Aorta (tissue), 5 donors: ENCODE data around the gene IL36G. TPM values are rescaled to one million over a fixed set of nuclear protein-coding genes. Genes with fewer than 3 reads are reported as not detected.

Source experiments
- ATAC-seq: fragments of 200-7000 bp; cut with Tn5 transposase; one replicate; pipeline ENCODE4 v1.9.1; 2022; ENCODE audit warnings: moderate library complexity; ENCODE audit not compliant: low FRiP score
- DNase-seq, 2 donors: peaks; one replicate each; pipeline ENCODE4 v3.0.0-alpha.2; 2020
- H3K27ac ChIP-seq, 2 donors: one replicate each; pipeline ENCODE4 v1.5.1; 2013; ENCODE audit warnings: low read length in 2 of 2, mild to moderate bottlenecking in 2 of 2, moderate library complexity in 2 of 2, control low read depth in 1 of 2, inconsistent platforms in 1 of 2, low read depth in 1 of 2
- H3K27me3 ChIP-seq, 2 donors: one replicate each; pipeline ENCODE4 v1.6.1; 2013; ENCODE audit warnings: control low read depth in 1 of 2, low read length in 1 of 2, mild to moderate bottlenecking in 1 of 2, moderate library complexity in 1 of 2; ENCODE audit not compliant: insufficient read depth in 2 of 2, control insufficient read depth in 1 of 2
- H3K36me3 ChIP-seq, 2 donors: one replicate each; pipeline ENCODE4 v1.6.1; 2013; ENCODE audit warnings: control low read depth in 1 of 2, low read length in 1 of 2, mild to moderate bottlenecking in 1 of 2; ENCODE audit not compliant: insufficient read depth in 2 of 2, control insufficient read depth in 1 of 2
- H3K4me1 ChIP-seq, 2 donors: one replicate each; pipeline ENCODE4 v1.6.1; 2013; ENCODE audit warnings: low read length in 2 of 2, control low read depth in 1 of 2, mild to moderate bottlenecking in 1 of 2, moderate library complexity in 1 of 2; ENCODE audit not compliant: insufficient read depth in 2 of 2, control insufficient read depth in 1 of 2
- H3K4me3 ChIP-seq, 2 donors: one replicate each; pipeline ENCODE4 v1.5.1; 2013; ENCODE audit warnings: low read length in 2 of 2, control low read depth in 1 of 2, mild to moderate bottlenecking in 1 of 2
- H3K9me3 ChIP-seq: one replicate; pipeline ENCODE4 v1.6.1; 2013; ENCODE audit warnings: mild to moderate bottlenecking, low read length; ENCODE audit not compliant: control insufficient read depth
- WGBS, 2 donors: extraction: QIAGEN DNeasy Blood & Tissue Kit; methylation state at CpG; one replicate each; pipeline ENCODE4 v1.1.7; 2013; 5-methylcytosine and 5-hydroxymethylcytosine counted together
- intact Hi-C, 2 donors: fragments of 100-400 bp; cut with DNase I; formaldehyde crosslinking; loops; one replicate each; pipeline versions ENCODE4 v1.14.2 to v1.15.0; 2022
- polyA plus RNA-seq, 2 donors: library from polyadenylated mRNA; stranded (reverse); fragments of 200-250 nt; gene quantifications; one replicate each; pipeline ENCODE4 v1.2.3, GENCODE V29; 2013
- total RNA-seq, 2 donors: library from RNA; stranded (reverse); fragmentation: NEBNext Ultra II Directional; extraction: Animal tissue kit (Norgen Biotek cat#: 25700); gene quantifications; one replicate each; pipeline ENCODE4 v1.2.1, GENCODE V29; 2021
- donor health status: healthy with polysubstance abuse.
- donor health status: Bipolar disorder and iron deficiency.
- donor health status: DM: no; HTN: no; CAD: no.
- donor health status: DM: no; HTN: no; CAD: no.
- donor health status: DM: yes; HTN: yes; CAD: no.

IL36G gene
- total and polyA plus RNA-seq, 4 donors = not detected

DNA sequence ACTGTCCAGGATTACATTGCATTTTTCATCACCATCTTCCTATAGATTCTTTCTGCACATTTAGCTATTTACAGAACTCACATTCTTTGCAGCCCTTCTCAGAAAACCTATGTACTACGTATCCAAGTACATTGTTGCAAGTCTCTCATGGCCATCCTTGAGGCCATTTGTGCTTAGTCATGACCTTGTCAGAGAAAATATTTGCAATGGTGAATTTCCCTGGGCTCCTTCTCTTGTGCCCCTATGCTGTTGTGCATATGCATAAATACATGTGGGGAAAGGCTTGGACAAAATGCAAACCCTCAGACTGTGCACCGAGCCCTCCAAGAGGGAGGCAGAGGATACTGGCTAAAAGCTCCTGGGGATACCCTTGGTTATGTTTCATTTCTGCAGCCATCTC lies 47.0 kb downstream of the IL36G start:
- DNase-seq (no peak), ATAC-seq (no peak)
- 79 to 91% methylated on average over 2 of the region's 2 CpGs for WGBS, 2 donors
- H3K36me3 ChIP-seq = no peaks in the 10 kb centered on the region
- intact Hi-C loops = no loop called here
- peaks cover 0 to 3% of the 10 kb centered on the region in 2 donors for H3K27me3 ChIP-seq
- no peak overlapping the region for H3K4me3 ChIP-seq
- no peak overlapping the region for H3K27ac ChIP-seq
- H3K4me1 ChIP-seq = no peaks in the 10 kb centered on the region
- no peaks in the 10 kb centered on the region for H3K9me3 ChIP-seq

DNA sequence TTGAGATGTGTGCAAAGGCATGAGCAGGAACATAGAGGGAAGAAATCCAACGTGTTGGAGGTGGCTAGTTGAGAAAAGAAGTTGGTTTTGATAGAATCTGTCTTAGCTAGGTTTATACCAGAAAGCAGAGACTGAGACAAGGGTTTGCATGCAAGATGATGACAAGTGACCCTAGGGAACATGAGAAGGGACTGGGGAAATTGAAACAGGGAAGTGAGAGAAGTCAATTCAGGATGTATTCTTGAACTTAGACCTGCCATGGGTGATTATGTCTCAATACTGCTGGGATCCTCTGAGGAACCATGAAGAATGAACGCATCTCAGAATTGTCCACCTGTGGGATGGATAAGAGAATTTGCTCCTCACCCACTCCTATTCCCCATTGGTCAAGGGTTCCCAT lies 47.9 kb downstream of the IL36G start:
- ATAC-seq = no peak

DNA sequence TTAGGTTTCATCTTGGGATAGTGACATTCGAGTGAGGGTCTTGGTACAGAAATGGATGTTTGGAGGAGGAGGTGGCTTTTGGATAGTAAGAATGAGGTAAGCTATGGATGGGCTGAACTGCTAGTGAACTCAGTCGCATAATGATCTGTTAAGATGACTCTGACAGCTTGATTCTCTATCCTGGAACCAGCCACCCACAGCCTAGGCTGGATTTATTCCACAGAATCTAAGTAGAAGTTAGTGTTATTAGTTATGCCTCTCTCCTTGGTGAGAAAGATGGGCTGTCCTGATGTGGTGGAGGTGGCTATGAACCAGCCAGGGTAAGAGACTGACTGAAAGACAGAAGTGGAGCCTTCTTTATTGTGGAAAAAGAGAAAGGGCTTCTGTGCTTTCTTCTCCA lies 49.9 kb downstream of the IL36G start:
- Histone ChIP-seq H3K27ac (no peak overlapping the region), H3K9me3 (no peaks in the 10 kb centered on the region), H3K4me3 (no peak overlapping the region), H3K36me3 (no peaks in the 10 kb centered on the region), H3K4me1 (no peaks in the 10 kb centered on the region), H3K27me3 (peaks cover 0 to 3% of the 10 kb centered on the region in 2 donors)
- intact Hi-C loops = no loop called here
- WGBS, 2 donors = 65 to 83% methylated on average over 2 of the region's 2 CpGs
- DNase-seq (no peak), ATAC-seq (no peak)

More for the DNA sequence above, 47.9 kb downstream of the IL36G start:
- Histone ChIP-seq H3K4me1 (no peaks in the 10 kb centered on the region), H3K9me3 (no peaks in the 10 kb centered on the region), H3K36me3 (no peaks in the 10 kb centered on the region), H3K4me3 (no peak overlapping the region), H3K27ac (no peak overlapping the region), H3K27me3 (peaks cover 0 to 3% of the 10 kb centered on the region in 2 donors)
- intact Hi-C loops = no loop called here
- WGBS, 2 donors = 53 to 57% methylated on average over 2 of the region's 2 CpGs
- DNase-seq = no peak

DNA sequence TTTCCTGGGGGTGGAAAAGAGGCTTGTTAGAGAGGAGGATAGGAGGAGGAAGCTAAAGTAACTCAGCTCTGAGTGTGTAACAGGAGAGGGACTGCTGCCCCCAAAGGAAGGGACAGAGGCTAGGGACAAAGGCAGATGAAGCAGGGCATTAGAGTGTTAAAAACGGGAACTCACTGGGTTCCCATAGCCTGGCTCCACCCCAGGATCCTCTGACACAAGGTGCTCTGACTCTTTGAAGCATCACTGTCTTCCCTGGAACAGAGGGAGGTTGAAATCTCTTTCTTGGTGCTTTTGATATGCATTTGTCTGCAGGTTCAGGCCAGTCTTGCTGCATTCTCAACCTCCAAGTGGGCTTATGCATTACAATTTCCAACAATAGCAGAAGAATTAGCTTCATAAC lies 50.3 kb downstream of the IL36G start:
- H3K36me3 ChIP-seq = no peaks in the 10 kb centered on the region
- H3K4me3 ChIP-seq = no peak overlapping the region
- H3K27me3 ChIP-seq = peaks cover 0 to 3% of the 10 kb centered on the region in 2 donors
- no peaks in the 10 kb centered on the region for H3K4me1 ChIP-seq
- H3K9me3 ChIP-seq = no peaks in the 10 kb centered on the region
- no peak for DNase-seq
- ATAC-seq = no peak
- H3K27ac ChIP-seq = no peak overlapping the region
- intact Hi-C loops = no loop called here
- WGBS, 2 donors = 1 to 22% methylated on average over 1 of the region's 1 CpG

DNA sequence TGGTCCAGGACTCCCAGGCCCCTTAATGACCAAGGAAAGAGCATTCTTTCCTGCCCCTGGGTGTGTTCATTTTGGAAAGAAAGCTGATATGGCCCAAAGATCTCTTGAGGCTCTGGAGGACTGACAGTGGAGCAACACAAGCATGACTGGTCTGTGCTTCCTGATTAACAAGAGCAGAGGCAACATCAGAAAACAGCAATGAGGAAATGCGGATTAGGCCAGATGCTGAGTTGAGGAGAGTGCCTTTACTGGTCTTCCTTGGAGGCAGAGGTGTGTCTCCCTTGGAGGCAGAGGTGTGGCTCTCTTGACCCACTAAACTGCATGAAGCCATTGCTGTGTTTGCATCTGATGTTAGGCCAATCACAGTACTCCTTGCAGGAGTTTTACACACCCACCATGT lies 54.9 kb downstream of the IL36G start:
- no peak for DNase-seq
- 88 to 92% methylated on average over 1 of the region's 1 CpG for WGBS, 2 donors
- H3K9me3 ChIP-seq = no peaks in the 10 kb centered on the region
- peaks cover 0 to 2% of the 10 kb centered on the region in 2 donors for H3K27me3 ChIP-seq
- H3K4me3 ChIP-seq = no peak overlapping the region
- no peaks in the 10 kb centered on the region for H3K4me1 ChIP-seq
- H3K27ac ChIP-seq = no peak overlapping the region
- intact Hi-C loops = no loop called here
- ATAC-seq = no peak
- no peaks in the 10 kb centered on the region for H3K36me3 ChIP-seq

DNA sequence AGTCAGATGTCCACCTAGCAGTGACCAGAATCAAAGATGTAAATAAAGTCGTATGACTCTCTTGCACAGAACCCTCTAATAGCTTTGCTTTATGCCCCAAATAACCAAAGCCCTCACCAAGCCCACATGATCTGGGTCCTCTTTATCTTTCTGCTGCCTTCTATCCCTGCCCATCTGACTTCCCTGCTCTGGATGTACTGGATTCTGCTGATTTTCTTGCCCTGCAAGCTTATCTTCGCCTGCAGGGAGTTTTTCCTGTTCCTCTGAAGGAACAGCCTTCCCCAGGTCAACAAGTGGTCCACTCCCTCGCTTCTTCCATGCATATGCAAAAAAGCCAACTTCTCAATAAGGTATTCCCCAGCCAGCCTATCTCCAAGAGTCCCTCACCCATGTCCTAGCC lies 56.2 kb downstream of the IL36G start:
- intact Hi-C loops = no loop called here
- DNase-seq (no peak), ATAC-seq (no peak)
- H3K27me3 ChIP-seq = peaks cover 0 to 2% of the 10 kb centered on the region in 2 donors
- H3K9me3 ChIP-seq = no peaks in the 10 kb centered on the region
- H3K36me3 ChIP-seq = no peaks in the 10 kb centered on the region
- H3K4me1 ChIP-seq = no peaks in the 10 kb centered on the region
- no peak overlapping the region for H3K4me3 ChIP-seq
- H3K27ac ChIP-seq = no peak overlapping the region
- WGBS, 2 donors = 74 to 80% methylated on average over 3 of the region's 3 CpGs

Other genes starting within 250 kb of the IL36G start
- gene CKAP2L, start 213.4 kb upstream of the IL36G start, total RNA-seq = under 1 TPM; 0.65 to 0.69 TPM
- under 1 TPM; under 0.01 to 0.08 TPM for gene CKAP2L, start 213.4 kb upstream of the IL36G start, polyA plus RNA-seq
- gene IL1A, start 193.5 kb upstream of the IL36G start, total RNA-seq = under 1 TPM in 1 of 2 donors, not detected in 1; 0.19 TPM
- gene IL1A, start 193.5 kb upstream of the IL36G start, polyA plus RNA-seq = not detected
- 1 to 10 TPM; 2.8 to 9.3 TPM for gene IL1B, start 141.2 kb upstream of the IL36G start, total RNA-seq
- 1 to 10 TPM; 1.2 to 1.9 TPM for gene IL1B, start 141.2 kb upstream of the IL36G start, polyA plus RNA-seq
- gene IL37, start 66.8 kb upstream of the IL36G start, total RNA-seq = not detected
- not detected for gene IL37, start 66.8 kb upstream of the IL36G start, polyA plus RNA-seq
- not detected for gene IL36A, start 27.5 kb downstream of the IL36G start, total RNA-seq
- not detected for gene IL36A, start 27.5 kb downstream of the IL36G start, polyA plus RNA-seq
- not detected for gene IL36B, start 74.9 kb downstream of the IL36G start, total RNA-seq
- gene IL36B, start 74.9 kb downstream of the IL36G start, polyA plus RNA-seq = not detected
- gene IL36RN, start 81.2 kb downstream of the IL36G start, total RNA-seq = not detected
- not detected for gene IL36RN, start 81.2 kb downstream of the IL36G start, polyA plus RNA-seq
- not detected for gene IL1F10, start 90.0 kb downstream of the IL36G start, total RNA-seq
- not detected for gene IL1F10, start 90.0 kb downstream of the IL36G start, polyA plus RNA-seq
- gene IL1RN, start 149.6 kb downstream of the IL36G start, total RNA-seq = 1 to 10 TPM; 6.0 to 7.1 TPM
- 10 to 100 TPM in 1 of 2 donors, under 1 TPM in 1; 0.74 to 11.6 TPM for gene IL1RN, start 149.6 kb downstream of the IL36G start, polyA plus RNA-seq
- 10 to 100 TPM in 1 of 2 donors, 1 to 10 TPM in 1; 9.5 to 17.8 TPM for gene PSD4, start 196.0 kb downstream of the IL36G start, total RNA-seq
- gene PSD4, start 196.0 kb downstream of the IL36G start, polyA plus RNA-seq = 1 to 10 TPM in 1 of 2 donors, under 1 TPM in 1; 0.79 to 3.5 TPM